ENCODE results near the gene KCNQ1. TPM values are rescaled to one million over a fixed set of nuclear protein-coding genes. Genes with fewer than 3 reads are reported as not detected.

Gene KCNQ1, protein sequence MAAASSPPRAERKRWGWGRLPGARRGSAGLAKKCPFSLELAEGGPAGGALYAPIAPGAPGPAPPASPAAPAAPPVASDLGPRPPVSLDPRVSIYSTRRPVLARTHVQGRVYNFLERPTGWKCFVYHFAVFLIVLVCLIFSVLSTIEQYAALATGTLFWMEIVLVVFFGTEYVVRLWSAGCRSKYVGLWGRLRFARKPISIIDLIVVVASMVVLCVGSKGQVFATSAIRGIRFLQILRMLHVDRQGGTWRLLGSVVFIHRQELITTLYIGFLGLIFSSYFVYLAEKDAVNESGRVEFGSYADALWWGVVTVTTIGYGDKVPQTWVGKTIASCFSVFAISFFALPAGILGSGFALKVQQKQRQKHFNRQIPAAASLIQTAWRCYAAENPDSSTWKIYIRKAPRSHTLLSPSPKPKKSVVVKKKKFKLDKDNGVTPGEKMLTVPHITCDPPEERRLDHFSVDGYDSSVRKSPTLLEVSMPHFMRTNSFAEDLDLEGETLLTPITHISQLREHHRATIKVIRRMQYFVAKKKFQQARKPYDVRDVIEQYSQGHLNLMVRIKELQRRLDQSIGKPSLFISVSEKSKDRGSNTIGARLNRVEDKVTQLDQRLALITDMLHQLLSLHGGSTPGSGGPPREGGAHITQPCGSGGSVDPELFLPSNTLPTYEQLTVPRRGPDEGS
- total RNA-seq, result 10 to 100 TPM; 20.4 to 24.3 TPM

DNA sequence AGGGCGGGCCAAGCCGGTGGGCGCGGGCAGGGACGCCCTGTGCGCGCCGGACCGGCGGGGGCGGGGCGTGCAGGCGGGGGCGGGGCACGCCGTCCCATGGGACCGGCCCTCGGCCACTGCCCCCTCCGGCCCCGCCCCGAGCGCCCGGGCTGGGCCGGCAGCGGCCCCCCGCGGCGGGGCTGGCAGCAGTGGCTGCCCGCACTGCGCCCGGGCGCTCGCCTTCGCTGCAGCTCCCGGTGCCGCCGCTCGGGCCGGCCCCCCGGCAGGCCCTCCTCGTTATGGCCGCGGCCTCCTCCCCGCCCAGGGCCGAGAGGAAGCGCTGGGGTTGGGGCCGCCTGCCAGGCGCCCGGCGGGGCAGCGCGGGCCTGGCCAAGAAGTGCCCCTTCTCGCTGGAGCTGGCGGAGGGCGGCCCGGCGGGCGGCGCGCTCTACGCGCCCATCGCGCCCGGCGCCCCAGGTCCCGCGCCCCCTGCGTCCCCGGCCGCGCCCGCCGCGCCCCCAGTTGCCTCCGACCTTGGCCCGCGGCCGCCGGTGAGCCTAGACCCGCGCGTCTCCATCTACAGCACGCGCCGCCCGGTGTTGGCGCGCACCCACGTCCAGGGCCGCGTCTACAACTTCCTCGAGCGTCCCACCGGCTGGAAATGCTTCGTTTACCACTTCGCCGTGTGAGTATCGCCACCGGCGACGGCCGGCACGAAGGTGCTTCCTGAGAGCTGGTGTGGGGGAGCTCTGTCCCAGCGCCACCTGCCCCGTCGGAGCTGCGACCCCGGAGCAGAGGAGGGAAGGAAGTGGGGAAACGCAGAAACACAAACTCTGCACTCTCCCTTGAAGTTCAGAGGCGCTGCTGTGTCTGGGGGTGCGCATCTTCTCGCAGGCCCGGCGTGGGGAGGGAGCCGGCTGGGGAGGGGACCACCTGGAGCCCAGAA, at the start of gene KCNQ1:
Gene KCNQ1 (plus strand): TSS at position 188 of the 925 bp plus-strand sequence. CDS start 91 bp downstream, at position 279.
- Mint-ChIP-seq H3K27ac (peak within 1 kb of the TSS; percentile 86), H3K4me3 (peak within 1 kb of the TSS; percentile 91)
- CTCF ChIA-PET, result interaction anchor here (1.2 to 2.1 kb wide), 3 partner anchors 75 to 88 kb away, joined by 3 to 5 read pairs (median 4); no protein-coding TSS in a partner anchor

DNA sequence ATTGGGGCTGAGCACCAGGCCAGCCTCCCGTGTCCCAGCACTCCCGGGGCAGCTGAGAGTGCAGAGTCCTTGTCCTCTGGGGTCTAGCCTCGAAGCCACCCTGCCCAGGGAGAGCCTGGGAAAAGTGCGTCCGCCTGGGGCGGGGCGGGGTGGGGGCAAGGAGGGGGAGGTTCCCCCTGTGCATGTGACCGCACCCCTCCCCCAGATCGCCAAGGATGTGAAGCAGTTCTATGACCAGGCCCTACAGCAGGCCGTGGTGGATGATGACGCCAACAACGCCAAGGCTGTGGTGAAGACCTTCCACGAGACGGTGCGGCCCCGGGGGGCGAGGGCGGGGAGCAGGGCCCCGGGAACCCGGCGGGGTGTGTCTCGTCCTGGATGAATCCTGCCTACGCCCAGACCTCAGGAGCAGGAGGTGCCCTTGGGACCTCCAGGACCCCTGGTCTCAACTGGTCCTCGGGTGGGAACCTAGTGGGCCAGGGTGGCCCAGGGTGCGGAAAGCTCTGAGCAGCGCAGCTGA, 49.5 kb upstream of the KCNQ1 start:
- POLR2A ChIA-PET, result no interaction called here
- H3K9me3 Mint-ChIP-seq, result no peaks in the 10 kb centered on the region
- DNase-seq, result no peak
- H3K36me3 Mint-ChIP-seq (ENCODE audit: low read depth), result peaks cover 7% of the 10 kb centered on the region
- H3K27ac Mint-ChIP-seq, result no peak overlapping the region
- CTCF ChIA-PET, result interaction anchor here (1.2 kb wide), 1 partner anchor 9 kb away, joined by 3 read pairs; no protein-coding TSS in a partner anchor
- H3K4me3 Mint-ChIP-seq, result no peak overlapping the region
- H3K27me3 Mint-ChIP-seq, result no peaks in the 10 kb centered on the region
- peaks cover 9% of the 10 kb centered on the region for H3K4me1 Mint-ChIP-seq

More for the DNA sequence above, at the start of gene KCNQ1:
- Mint-ChIP-seq H3K36me3 (ENCODE audit: low read depth) (peaks cover 5% of the 10 kb centered on the region), H3K27me3 (peaks cover 10% of the 10 kb centered on the region), H3K4me1 (peaks cover 39% of the 10 kb centered on the region), H3K9me3 (no peaks in the 10 kb centered on the region)
- POLR2A ChIA-PET, result no interaction called here
- DNase-seq, result peak; percentile 26

DNA sequence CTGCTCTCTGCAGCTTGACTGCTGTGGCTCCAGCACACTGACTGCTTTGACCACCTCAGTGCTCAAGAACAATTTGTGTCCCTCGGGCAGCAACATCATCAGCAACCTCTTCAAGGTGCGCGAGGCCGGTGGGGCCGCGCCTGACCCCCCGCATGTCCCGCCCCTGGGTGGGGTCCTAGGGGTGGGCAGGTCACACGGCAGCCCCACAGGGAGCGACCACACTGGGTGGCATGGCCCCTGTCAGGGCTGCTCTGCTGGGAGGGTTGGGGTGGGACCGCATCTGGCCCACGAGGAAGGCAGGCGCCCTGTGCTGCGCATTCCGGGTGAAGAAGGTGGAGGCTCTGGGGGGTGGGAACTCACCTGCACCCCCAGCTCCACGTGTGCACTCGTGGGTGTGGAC, 49.0 kb upstream of the KCNQ1 start:
- H3K27ac Mint-ChIP-seq, result no peak overlapping the region
- H3K4me1 Mint-ChIP-seq, result peaks cover 7% of the 10 kb centered on the region
- H3K27me3 Mint-ChIP-seq, result no peaks in the 10 kb centered on the region
- POLR2A ChIA-PET, result no interaction called here
- peaks cover 7% of the 10 kb centered on the region for H3K36me3 Mint-ChIP-seq (ENCODE audit: low read depth)
- no peaks in the 10 kb centered on the region for H3K9me3 Mint-ChIP-seq
- no peak for DNase-seq
- CTCF ChIA-PET, result interaction anchor here (1.2 kb wide), 1 partner anchor 9 kb away, joined by 3 read pairs; no protein-coding TSS in a partner anchor
- no peak overlapping the region for H3K4me3 Mint-ChIP-seq

DNA sequence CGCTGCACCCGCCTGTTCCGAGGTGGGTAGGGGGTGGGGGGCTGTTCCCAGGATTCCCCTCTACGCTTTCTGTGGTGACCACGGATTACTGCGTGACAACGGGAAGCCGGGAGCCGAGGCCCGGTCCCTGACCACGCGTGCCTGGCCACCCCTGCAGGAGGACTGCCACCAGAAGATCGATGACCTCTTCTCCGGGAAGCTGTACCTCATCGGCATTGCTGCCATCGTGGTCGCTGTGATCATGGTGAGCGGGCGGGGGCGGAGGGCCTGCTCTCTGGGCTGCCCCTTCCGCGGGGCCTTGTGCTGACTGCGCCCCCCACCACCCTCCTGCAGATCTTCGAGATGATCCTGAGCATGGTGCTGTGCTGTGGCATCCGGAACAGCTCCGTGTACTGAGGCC, 48.3 kb upstream of the KCNQ1 start:
- no peak overlapping the region for H3K4me3 Mint-ChIP-seq
- CTCF ChIA-PET, result no interaction called here
- no peaks in the 10 kb centered on the region for H3K9me3 Mint-ChIP-seq
- H3K27ac Mint-ChIP-seq, result no peak overlapping the region
- peaks cover 9% of the 10 kb centered on the region for H3K4me1 Mint-ChIP-seq
- POLR2A ChIA-PET, result no interaction called here
- no peak for DNase-seq
- H3K27me3 Mint-ChIP-seq, result no peaks in the 10 kb centered on the region
- peaks cover 7% of the 10 kb centered on the region for H3K36me3 Mint-ChIP-seq (ENCODE audit: low read depth)

DNA sequence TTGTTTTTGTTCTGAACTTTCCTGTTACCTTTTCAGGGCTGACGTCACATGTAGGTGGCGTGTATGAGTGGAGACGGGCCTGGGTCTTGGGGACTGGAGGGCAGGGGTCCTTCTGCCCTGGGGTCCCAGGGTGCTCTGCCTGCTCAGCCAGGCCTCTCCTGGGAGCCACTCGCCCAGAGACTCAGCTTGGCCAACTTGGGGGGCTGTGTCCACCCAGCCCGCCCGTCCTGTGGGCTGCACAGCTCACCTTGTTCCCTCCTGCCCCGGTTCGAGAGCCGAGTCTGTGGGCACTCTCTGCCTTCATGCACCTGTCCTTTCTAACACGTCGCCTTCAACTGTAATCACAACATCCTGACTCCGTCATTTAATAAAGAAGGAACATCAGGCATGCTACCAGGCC, 47.8 kb upstream of the KCNQ1 start:
- H3K4me1 Mint-ChIP-seq, result peaks cover 15% of the 10 kb centered on the region
- H3K4me3 Mint-ChIP-seq, result no peak overlapping the region
- no peaks in the 10 kb centered on the region for H3K9me3 Mint-ChIP-seq
- H3K27me3 Mint-ChIP-seq, result no peaks in the 10 kb centered on the region
- peaks cover 7% of the 10 kb centered on the region for H3K36me3 Mint-ChIP-seq (ENCODE audit: low read depth)
- no peak for DNase-seq
- ChIA-PET CTCF (no interaction called here), POLR2A (no interaction called here)
- no peak overlapping the region for H3K27ac Mint-ChIP-seq

DNA sequence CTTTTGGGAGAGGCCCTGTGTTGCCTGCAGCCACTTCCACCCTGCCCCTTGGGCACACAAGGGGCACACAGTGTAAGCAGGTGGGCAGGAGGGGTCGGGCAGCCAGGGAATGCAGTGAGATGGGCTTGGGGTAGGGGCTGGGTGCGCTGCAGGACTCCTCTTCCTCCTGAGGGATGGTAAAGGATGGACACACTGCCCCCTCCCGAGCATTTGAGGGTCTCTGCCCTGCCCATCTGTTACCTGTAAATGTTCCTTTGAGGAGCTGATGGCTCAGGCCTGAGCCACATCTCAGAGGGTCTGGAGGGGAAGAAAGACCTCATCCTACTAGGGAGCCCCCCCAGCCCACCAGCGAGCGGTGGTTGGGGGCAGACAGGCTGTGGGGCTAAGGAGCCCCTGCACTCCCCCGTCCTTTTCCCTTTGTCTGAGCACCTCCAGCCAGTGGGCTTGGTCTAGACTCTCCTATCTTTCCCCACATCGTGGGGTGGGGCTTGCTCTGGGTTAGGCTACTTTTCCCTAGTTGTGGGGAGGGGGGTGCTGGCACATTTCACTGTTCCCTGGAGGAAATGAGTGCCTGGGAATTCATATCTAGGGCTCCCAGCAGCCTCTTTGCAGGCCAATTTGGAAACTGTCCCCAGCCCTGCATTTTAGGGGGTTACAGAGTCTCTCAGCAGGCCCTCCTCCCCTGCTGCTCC, 46.0 kb upstream of the KCNQ1 start:
- no peak for DNase-seq
- no peaks in the 10 kb centered on the region for H3K27me3 Mint-ChIP-seq
- H3K4me3 Mint-ChIP-seq, result peak overlapping the region; percentile 91
- H3K9me3 Mint-ChIP-seq, result no peaks in the 10 kb centered on the region
- H3K36me3 Mint-ChIP-seq (ENCODE audit: low read depth), result peaks cover 16% of the 10 kb centered on the region
- ChIA-PET POLR2A (no interaction called here), CTCF (interaction anchor here (1.3 to 3.6 kb wide), 4 partner anchors 10 to 93 kb away, joined by 3 to 38 read pairs (median 18); no protein-coding TSS in a partner anchor)
- peaks cover 22% of the 10 kb centered on the region for H3K4me1 Mint-ChIP-seq
- H3K27ac Mint-ChIP-seq, result peak overlapping the region; percentile 91

DNA sequence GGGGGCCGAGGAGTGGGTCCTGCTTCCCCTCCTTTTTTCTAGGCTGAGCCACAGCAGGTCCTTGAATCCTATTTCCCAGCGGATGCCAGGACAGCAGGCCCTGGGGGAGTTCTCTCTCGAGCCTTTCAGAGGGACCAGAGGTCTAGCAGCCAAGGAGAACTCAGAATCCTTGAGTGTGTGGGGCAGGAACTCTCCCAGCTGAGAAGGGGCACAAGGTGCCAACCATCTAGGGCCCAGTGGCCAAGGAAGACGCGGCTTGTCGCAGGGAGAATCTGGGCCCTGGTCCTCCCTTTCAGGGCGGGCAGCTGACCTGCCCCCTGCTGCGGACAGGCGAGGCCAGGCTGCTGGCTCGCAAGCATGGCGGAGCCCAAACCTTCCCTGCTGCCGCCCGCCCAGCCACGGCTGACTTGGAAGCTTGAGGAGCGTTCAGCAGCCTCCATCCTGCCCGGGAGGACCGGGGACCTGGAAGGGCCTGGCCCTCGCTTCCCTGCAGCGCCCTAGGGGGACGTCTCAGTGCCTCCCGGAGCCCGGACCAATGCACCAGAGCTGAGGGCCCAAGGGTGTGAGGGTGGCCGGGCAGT, 45.2 kb upstream of the KCNQ1 start:
- Mint-ChIP-seq H3K4me1 (peaks cover 22% of the 10 kb centered on the region), H3K4me3 (peak overlapping the region; percentile 91), H3K27me3 (no peaks in the 10 kb centered on the region), H3K27ac (peak overlapping the region; percentile 91), H3K36me3 (ENCODE audit: low read depth) (peaks cover 16% of the 10 kb centered on the region), H3K9me3 (no peaks in the 10 kb centered on the region)
- DNase-seq, result no peak
- ChIA-PET CTCF (interaction anchor here (0.5 to 3.6 kb wide), 12 partner anchors 9 to 493 kb away, joined by 3 to 38 read pairs (median 7); no protein-coding TSS in a partner anchor), POLR2A (no interaction called here)

DNA sequence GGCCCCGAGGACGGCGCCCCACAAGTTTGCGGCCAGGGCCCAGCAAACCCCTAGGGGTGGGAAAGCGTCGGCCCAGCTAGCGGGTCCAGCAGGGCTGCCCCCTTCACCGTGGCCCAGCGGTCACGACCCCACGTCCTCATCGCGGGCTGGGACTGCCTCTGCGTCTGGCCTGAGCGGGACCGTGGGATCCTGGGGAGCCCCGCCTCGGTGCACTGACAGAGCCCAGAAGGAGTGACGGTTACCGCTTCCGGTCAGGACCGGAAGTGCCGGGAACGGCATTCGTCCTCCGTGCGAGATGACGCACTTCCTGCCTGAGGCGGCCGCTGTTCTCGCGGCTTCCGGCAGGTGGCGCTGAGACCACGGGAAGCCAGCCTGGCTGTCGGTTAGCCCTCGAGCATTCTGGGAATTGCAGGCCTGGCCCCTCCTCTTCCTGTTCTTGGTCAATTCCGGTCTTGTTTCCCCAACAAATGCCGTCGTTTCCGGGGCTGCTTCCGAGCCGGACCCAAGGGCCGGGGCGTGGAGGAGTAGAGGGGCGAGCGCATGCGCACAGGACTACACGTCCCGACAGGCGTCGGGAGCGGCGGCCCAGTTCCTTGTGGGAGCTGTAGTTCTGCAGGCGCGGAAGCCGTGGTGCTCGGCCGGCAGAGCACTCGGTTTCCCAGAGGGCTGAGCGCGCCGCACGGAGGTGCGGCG, 44.6 kb upstream of the KCNQ1 start, which contains the start of gene TSSC4:
Gene TSSC4 (plus strand): TSS at position 682 of the 693 bp plus-strand sequence. CDS start 1,884 bp downstream, outside the sequence.
- Mint-ChIP-seq H3K4me3 (peak within 1 kb of the TSS; percentile 91), H3K4me1 (peaks cover 22% of the 10 kb centered on the region), H3K27ac (peak within 1 kb of the TSS; percentile 91), H3K27me3 (no peaks in the 10 kb centered on the region), H3K9me3 (no peaks in the 10 kb centered on the region), H3K36me3 (ENCODE audit: low read depth) (peaks cover 16% of the 10 kb centered on the region)
- ChIA-PET CTCF (interaction anchor here (0.6 to 3.6 kb wide), 27 partner anchors 8 to 529 kb away, joined by 3 to 38 read pairs (median 4); partner anchors contain the start of genes CD81 and PHLDA2), POLR2A (interaction anchor here (0.7 kb wide), 1 partner anchor 566 kb away, joined by 3 read pairs; no protein-coding TSS in a partner anchor)
- peak; percentile 99 for DNase-seq

DNA sequence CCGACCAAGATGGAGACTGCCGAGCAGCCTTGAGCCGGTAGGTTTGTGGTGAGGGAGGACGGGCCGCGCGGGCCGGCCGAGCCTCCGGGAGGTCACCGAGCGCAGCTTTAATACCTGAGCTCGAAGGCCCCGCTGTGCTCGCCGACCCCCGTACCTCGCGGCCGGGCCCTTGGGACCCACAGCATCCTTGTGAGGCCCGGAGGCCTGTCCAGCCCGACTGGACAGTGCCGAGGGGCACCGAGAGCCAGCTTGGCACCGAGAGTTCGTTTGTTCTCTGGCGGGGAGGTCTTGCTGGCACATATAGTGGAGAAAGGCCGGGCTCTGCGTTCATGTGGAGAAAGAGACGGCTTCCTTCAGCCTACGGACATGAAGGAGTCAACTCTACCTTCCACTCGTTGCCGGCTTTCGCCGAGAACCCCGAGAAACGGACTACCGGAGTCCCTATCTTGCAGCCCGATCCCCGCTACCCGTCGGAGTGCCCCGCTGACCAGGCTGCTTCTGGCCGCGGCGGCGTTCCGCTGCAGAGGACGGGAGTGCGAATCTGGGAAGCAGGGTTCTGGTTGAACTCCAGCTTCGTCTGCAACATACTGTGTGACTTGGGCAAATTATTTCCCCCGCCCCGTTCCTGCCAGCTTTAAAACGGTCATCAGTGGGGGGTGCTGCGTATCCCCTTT, 43.9 kb upstream of the KCNQ1 start:
- CTCF ChIA-PET, result interaction anchor here (0.6 to 3.6 kb wide), 26 partner anchors 8 to 529 kb away, joined by 3 to 38 read pairs (median 4); partner anchors contain the start of genes CD81 and PHLDA2
- POLR2A ChIA-PET, result interaction anchor here (0.7 kb wide), 1 partner anchor 565 kb away, joined by 3 read pairs; no protein-coding TSS in a partner anchor
- Mint-ChIP-seq H3K4me3 (peak overlapping the region; percentile 91), H3K4me1 (peaks cover 22% of the 10 kb centered on the region), H3K36me3 (ENCODE audit: low read depth) (peaks cover 16% of the 10 kb centered on the region), H3K27ac (peak overlapping the region; percentile 91), H3K27me3 (no peaks in the 10 kb centered on the region), H3K9me3 (no peaks in the 10 kb centered on the region)
- no peak for DNase-seq

DNA sequence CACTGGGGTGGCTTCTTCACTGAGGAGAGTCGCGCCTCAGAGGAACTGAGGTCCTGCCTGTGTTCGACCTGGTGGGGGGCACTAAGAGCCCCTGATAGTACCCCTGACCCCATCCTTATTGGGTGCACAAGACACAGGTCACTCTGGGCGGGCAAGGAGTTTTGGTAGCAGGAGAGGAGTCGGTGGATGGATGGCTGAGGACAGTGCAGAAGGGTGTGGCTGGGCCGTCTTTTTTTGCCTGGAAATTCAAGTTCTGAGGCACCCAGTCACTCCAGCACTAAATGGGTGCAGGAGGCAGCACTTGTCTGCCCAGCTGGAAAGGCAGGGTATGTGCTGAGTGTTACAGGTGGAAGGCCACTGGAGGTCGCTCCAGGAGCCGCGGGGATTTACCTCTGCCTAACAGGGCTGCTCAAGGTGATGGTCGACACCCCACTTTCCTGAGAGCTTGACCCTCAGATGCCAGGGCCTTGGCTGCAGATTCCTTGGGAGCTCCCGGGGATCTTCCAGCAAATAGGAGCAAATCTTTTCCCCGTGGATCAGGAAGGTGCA, 43.3 kb upstream of the KCNQ1 start:
- Mint-ChIP-seq H3K36me3 (ENCODE audit: low read depth) (peaks cover 16% of the 10 kb centered on the region), H3K4me3 (peak overlapping the region; percentile 91), H3K4me1 (peaks cover 22% of the 10 kb centered on the region), H3K27ac (peak overlapping the region; percentile 91), H3K27me3 (no peaks in the 10 kb centered on the region), H3K9me3 (no peaks in the 10 kb centered on the region)
- CTCF ChIA-PET, result interaction anchor here (1.0 to 3.6 kb wide), 13 partner anchors 8 to 487 kb away, joined by 3 to 38 read pairs (median 5); no protein-coding TSS in a partner anchor
- POLR2A ChIA-PET, result no interaction called here
- no peak for DNase-seq

Data from activated CD4-positive, alpha-beta T cell treated with anti-CD3 and anti-CD28 coated beads, Interleukin-2, amount 10 ng/mL, durations not matched to agents 7 days and 5 days (primary cell).